Adrenal gland (tissue), 12 donors: ENCODE measurements around the gene DNAJC24. TPM values are rescaled to one million over a fixed set of nuclear protein-coding genes. Genes with fewer than 3 reads are reported as not detected.

Source experiments
- DNase-seq, 7 donors: peaks; one replicate each; pipeline ENCODE4 v3.0.0-alpha.2; 2019 to 2020
- H3K27ac ChIP-seq, 5 donors: fragments of 200-600 bp; sonication (generic) in 4 of 5; 1 replicate in 3 of 5; 2 replicates in 2 of 5; pipeline versions ENCODE4 v1.5.1 to v1.8.0; 2016 to 2020; ENCODE audit warnings: mild to moderate bottlenecking in 1 of 5
- H3K27me3 ChIP-seq: fragments of 200-600 bp; 2 replicates; pipeline ENCODE4 v1.8.0; 2021
- H3K36me3 ChIP-seq, 2 donors: fragments of 200-600 bp; replicated peaks in 1 of 2; 1 replicate in 1 of 2; 2 replicates in 1 of 2; pipeline versions ENCODE4 v1.5.1 to v1.8.0; 2018 to 2022
- H3K4me1 ChIP-seq, 2 donors: fragments of 200-600 bp; replicated peaks in 1 of 2; 1 replicate in 1 of 2; 2 replicates in 1 of 2; pipeline versions ENCODE4 v1.5.1 to v1.8.0; 2018 to 2021
- H3K4me3 ChIP-seq, 4 donors: fragments of 200-600 bp; sonication (generic) in 3 of 4; one replicate each; pipeline ENCODE4 v1.5.1; 2016 to 2018
- H3K9me3 ChIP-seq, 3 donors: fragments of 200-600 bp; sonication (generic) in 1 of 3; replicated peaks in 1 of 3; 1 replicate in 2 of 3; 2 replicates in 1 of 3; pipeline versions ENCODE4 v1.5.1 to v1.8.0; 2016 to 2021
- CTCF ChIP-seq, 6 experiments: fragments of 450-650 bp in 4 of 6; fragments of 200-600 bp in 2 of 6; sonication (generic) in 1 of 6; IDR thresholded peaks; 1 replicate in 5 of 6; 2 replicates in 1 of 6; pipeline versions ENCODE4 v1.5.1 to v1.8.0; 2016 to 2021; ENCODE audit warnings: antibody characterized with exemption in 6 of 6, mild to moderate bottlenecking in 2 of 6, moderate library complexity in 1 of 6
- POLR2A ChIP-seq, 2 donors: fragments of 450-650 bp; IDR thresholded peaks; one replicate each; pipeline ENCODE4 v1.6.1; 2017; ENCODE audit warnings: antibody characterized with exemption in 2 of 2, mild to moderate bottlenecking in 2 of 2, moderate library complexity in 1 of 2
- WGBS, 4 donors: extraction: QIAGEN DNeasy Blood & Tissue Kit in 2 of 4; methylation state at CpG; one replicate each; pipeline versions ENCODE4 v1.1.5 to v1.1.7; 2013 to 2017; 5-methylcytosine and 5-hydroxymethylcytosine counted together
- intact Hi-C, 2 donors: fragments of 100-400 bp; cut with DNase I; formaldehyde crosslinking; loops; one replicate each; pipeline versions ENCODE4 v1.14.1 to v1.15.0; 2022 to 2023
- polyA plus RNA-seq, 3 donors: library from polyadenylated mRNA; stranded (reverse); fragments of 200-250 nt in 2 of 3; fragments of 350-450 nt in 1 of 3; fragmentation: Illumina TruSeq in 1 of 3; extraction: RNeasy Lipid Tissue Mini Kit (QIAGEN cat#74804) in 1 of 3; gene quantifications; one replicate each; pipeline ENCODE4 v1.2.3, GENCODE V29; 2013 to 2014
- total RNA-seq, 9 donors: library from RNA; depleted of rRNA in 4 of 9; stranded (reverse); fragments of >200 nt in 4 of 9; fragments of 120-200 nt in 1 of 9; fragmentation: NEBNext Ultra II Directional in 1 of 9; extraction: Animal tissue kit (Norgen Biotek cat#: 25700) in 1 of 9; gene quantifications; one replicate each; pipeline versions ENCODE4 v1.1.0 to v1.2.4, GENCODE V29; 2013 to 2023
- donor health status: healthy with polysubstance abuse.
- donor health status: Bipolar disorder and iron deficiency.
- donor health status: DM: yes; HTN: yes; CAD: no.
- donor health status: DM: no; HTN: no; CAD: no.
- donor health status: DM: no; HTN: no; CAD: no.
- donor health status: DM: yes; HTN: yes; CAD: no.

The DNAJC24 gene
- total and polyA plus RNA-seq, 12 donors = 1.9 to 21.5 (median 13.5) TPM

DNA sequence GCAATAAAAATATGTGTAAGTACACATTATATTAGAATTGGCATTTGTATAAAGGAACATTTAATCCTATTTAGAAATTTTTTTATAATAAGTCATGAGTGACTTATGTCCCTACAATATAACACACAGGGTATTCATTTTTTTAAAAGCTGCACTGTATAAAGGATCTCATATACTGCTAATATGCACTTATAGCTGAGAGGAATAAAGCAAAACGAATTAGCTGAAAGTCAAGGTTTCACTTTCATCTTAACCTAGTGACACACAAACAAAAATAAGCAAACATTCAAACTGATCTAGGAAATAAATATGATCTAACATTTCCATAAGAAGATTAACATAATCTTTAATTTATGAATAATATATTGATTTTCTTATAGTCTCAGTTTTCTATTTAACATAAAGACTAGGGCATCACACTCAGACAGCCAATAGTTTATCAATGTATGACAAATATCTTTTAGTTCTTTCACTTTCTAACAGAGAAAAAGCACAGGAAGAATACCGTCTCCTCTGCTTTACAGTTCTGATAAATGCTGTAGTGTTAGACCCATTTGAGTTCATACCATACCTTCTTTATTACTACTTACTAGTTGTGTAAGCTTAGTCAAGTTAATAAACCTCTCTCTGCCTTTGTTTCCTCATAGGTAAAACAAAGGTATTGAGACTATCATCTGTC is 43.1 kb upstream of the DNAJC24 start:
- Histone ChIP-seq H3K27ac (no peak overlapping the region), H3K4me1 (no peaks in the 10 kb centered on the region), H3K9me3 (no peaks in the 10 kb centered on the region), H3K4me3 (no peak overlapping the region), H3K27me3 (no peaks in the 10 kb centered on the region), H3K36me3 (no peaks in the 10 kb centered on the region)
- no peak for DNase-seq
- WGBS, 4 donors = 34 to 38% (median 36%) methylated on average over 2 of the region's 2 CpGs
- TF ChIP-seq CTCF (IDR thresholded peaks at IDR 0.05) (no peak), POLR2A (IDR thresholded peaks at IDR 0.05) (no peak)
- intact Hi-C loops = no loop called here

GRCh38 chr11:31327417-31327816 is 42.2 kb upstream of the DNAJC24 start:
- 84 to 91% (median 89%) methylated on average over 3 of the region's 3 CpGs for WGBS, 4 donors
- Histone ChIP-seq H3K36me3 (no peaks in the 10 kb centered on the region), H3K4me1 (no peaks in the 10 kb centered on the region), H3K9me3 (no peaks in the 10 kb centered on the region), H3K27me3 (no peaks in the 10 kb centered on the region), H3K27ac (no peak overlapping the region), H3K4me3 (no peak overlapping the region)
- intact Hi-C loops = no loop called here
- no peak for DNase-seq
- TF ChIP-seq POLR2A (IDR thresholded peaks at IDR 0.05) = no peak
- TF ChIP-seq CTCF (IDR thresholded peaks at IDR 0.05) = no peak

- Histone ChIP-seq H3K36me3 (no peaks in the 10 kb centered on the region), H3K27ac (no peak overlapping the region), H3K9me3 (no peaks in the 10 kb centered on the region), H3K27me3 (no peaks in the 10 kb centered on the region), H3K4me3 (no peak overlapping the region), H3K4me1 (no peaks in the 10 kb centered on the region)
- TF ChIP-seq CTCF (IDR thresholded peaks at IDR 0.05) (no peak), POLR2A (IDR thresholded peaks at IDR 0.05) (no peak)
- DNase-seq = no peak
- 85 to 93% (median 89%) methylated on average over 6 of the region's 6 CpGs for WGBS, 4 donors
- intact Hi-C loops = no loop called here
Observed at GRCh38 chr11:31328697-31329096, 41.0 kb upstream of the DNAJC24 start.

GRCh38 chr11:31337806-31338205 is 31.9 kb upstream of the DNAJC24 start:
- H3K27me3 ChIP-seq = no peaks in the 10 kb centered on the region
- WGBS, 4 donors = 43 to 57% (median 50%) methylated on average over 2 of the region's 2 CpGs
- no peaks in the 10 kb centered on the region for H3K4me1 ChIP-seq
- no peaks in the 10 kb centered on the region for H3K9me3 ChIP-seq
- no peak for TF ChIP-seq POLR2A (IDR thresholded peaks at IDR 0.05)
- no peak for TF ChIP-seq CTCF (IDR thresholded peaks at IDR 0.05)
- intact Hi-C loops = no loop called here
- no peak overlapping the region for H3K4me3 ChIP-seq
- H3K36me3 ChIP-seq = no peaks in the 10 kb centered on the region
- no peak for DNase-seq
- no peak overlapping the region for H3K27ac ChIP-seq
